ENCODE data around the gene TSSC4.

- no peak for TF ChIP-seq POLR2AphosphoS5 (IDR thresholded peaks at IDR 0.05; ENCODE audit: low read depth, low read length)
- no peak for TF ChIP-seq SIN3A (IDR thresholded peaks at IDR 0.05; ENCODE audit: borderline replicate concordance, insufficient read depth, low read length)
- no peak for TF ChIP-seq TAF1 (IDR thresholded peaks at IDR 0.05; ENCODE audit: borderline replicate concordance, insufficient read depth, low read length)
- TF ChIP-seq, protein P1, sequence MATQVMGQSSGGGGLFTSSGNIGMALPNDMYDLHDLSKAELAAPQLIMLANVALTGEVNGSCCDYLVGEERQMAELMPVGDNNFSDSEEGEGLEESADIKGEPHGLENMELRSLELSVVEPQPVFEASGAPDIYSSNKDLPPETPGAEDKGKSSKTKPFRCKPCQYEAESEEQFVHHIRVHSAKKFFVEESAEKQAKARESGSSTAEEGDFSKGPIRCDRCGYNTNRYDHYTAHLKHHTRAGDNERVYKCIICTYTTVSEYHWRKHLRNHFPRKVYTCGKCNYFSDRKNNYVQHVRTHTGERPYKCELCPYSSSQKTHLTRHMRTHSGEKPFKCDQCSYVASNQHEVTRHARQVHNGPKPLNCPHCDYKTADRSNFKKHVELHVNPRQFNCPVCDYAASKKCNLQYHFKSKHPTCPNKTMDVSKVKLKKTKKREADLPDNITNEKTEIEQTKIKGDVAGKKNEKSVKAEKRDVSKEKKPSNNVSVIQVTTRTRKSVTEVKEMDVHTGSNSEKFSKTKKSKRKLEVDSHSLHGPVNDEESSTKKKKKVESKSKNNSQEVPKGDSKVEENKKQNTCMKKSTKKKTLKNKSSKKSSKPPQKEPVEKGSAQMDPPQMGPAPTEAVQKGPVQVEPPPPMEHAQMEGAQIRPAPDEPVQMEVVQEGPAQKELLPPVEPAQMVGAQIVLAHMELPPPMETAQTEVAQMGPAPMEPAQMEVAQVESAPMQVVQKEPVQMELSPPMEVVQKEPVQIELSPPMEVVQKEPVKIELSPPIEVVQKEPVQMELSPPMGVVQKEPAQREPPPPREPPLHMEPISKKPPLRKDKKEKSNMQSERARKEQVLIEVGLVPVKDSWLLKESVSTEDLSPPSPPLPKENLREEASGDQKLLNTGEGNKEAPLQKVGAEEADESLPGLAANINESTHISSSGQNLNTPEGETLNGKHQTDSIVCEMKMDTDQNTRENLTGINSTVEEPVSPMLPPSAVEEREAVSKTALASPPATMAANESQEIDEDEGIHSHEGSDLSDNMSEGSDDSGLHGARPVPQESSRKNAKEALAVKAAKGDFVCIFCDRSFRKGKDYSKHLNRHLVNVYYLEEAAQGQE (IDR thresholded peaks at IDR 0.05; ENCODE audit: insufficient read depth in 1 of 2, low read depth in 2 of 2, low read length in 2 of 2): no peak
These were observed 2.5 kb downstream of the TSSC4 start for GRCh38 chr11:2402890-2403645.
